Stimulated activated naive CD4-positive, alpha-beta T cell (primary cell): ENCODE results near the gene CARNS1.

Experiments
- DNase-seq, 6 experiments: peaks; one replicate each; lab custom pipeline; 2025; lab: John Stamatoyannopoulos, UW

Gene CARNS1

DNA sequence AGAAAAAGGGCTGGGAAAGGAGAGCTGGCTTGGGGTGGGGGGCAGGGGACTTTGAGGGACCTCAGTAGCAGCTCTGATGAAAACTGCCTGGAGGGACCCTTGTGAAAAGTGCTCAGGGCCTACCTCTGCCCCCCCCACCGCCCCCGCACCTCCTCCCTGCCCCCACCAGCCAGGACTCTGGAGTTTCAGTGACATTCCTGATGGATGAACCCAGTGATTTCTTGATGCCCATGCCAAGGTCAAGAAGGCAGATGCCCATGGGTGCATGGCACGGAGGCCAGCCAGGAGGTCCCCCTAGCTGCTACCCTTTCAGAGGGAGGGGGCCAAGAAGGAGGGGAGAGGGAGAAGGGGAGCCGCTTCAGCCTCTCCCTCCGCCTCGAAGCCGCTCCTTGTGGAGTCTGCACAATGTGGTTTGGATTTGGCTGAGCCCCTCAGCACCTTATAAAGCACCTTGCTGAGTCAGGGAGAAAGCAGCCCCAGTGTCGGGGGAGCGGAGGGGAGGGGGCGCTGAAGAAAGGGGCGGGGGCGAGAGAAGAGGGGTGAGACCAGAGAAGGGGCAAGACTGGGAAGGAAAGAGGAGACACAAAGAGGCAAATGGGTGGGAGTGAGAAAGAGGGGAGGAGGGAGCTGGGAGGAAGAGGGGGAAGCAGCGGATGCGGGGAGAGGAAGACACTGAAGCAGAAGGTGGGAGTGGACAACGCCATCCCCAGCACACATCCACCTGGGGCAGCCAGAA is 40.0 kb upstream of the CARNS1 start:
- DNase-seq = no peak

GRCh38 chr11:67376063-67376820 is 39.2 kb upstream of the CARNS1 start:
- DNase-seq = no peak

DNA sequence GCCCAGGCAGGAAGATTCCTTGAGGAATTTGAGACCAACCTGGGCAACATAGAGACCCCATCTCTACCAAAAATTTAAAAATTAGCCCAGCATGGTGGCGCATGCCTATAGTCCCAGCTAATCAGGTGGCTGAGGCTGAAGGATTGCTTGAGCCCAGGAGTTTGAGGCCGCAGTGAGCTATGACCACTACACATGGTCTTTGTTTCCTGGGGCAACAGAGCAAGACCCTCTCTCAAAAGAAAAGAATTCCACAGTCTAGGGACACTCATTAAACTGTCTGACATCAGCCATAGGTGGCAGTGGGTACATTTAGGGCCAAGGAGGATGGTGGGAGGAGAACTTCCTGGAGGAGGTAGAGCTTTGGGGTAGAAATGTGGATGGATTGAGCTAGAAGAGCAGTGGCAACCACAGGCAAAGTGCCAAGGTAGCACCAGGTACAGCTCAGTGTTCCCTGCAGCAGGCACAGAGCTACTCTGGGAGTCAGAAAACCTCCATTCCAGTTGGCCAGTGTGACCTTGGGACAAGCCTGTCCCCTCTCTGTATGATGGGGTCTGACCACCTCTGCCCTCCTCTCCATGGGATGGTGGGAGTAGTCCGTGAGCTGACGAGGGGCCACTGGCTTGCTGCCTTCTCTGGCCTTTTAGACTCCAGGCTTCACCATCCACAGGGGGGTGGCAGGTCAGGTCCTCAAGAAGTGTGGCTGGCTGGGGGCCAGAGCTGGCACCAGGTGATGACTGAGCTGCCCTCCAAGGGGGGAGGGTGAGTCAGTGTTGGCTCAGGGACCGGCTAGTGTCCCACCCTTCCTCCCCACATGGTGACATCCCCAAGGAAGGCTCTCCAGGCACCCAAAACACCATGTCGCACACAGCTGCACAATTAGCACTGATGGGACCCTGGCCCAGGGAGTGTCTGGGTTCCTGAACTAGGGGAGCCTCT is 38.3 kb upstream of the CARNS1 start:
- no peak for DNase-seq

- no peak for DNase-seq
Measured at GRCh38 chr11:67378544-67378943, 36.9 kb upstream of the CARNS1 start.

GRCh38 chr11:67379061-67380058 is 36.1 kb upstream of the CARNS1 start:
- DNase-seq = no peak

- no peak for DNase-seq
Measured at GRCh38 chr11:67381244-67381972, 34.1 kb upstream of the CARNS1 start.

DNA sequence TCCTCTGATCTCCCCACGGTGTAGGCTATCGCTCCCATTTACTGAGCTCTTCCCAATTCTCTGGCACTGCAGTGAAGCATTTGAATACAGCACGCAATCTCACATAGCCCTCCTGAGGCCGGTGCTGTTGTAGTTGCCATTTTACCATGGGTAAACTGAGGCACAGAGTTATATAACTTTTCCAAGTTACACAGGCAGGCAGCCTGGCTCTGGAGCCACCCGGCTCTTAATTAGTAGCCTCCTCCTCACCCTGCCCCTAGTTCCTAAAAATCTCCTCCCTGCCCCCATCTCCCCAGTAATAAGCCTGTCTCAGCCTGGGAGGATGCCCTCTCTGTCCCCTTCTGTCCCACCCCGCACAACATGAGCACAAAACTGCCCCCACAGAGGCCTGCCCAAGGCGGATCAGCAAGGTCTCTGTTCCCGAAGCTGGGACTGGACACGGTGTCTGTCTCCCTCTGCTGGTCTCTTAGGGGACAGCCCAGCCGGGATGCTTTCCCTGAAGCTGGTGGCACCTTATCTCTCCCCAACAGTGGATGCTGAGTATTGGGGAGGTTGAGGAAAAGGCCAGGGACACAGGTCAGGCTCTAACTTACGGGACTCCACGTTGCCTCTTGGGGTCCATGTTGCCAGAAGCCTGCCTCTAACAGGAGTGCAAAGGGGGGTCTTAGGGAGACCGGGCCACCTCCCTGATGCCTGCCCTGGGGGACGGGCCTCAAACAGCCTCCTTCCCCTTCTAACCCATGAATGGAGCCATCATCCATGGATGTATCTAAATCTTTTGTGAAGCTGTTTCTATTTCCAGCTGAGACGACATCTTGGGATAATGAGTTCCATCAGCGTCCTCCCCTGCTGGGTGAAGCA is 33.0 kb upstream of the CARNS1 start:
- DNase-seq = peak; percentile 40 to 84 (median 76)

GRCh38 chr11:67384851-67385366 is 30.6 kb upstream of the CARNS1 start:
- no peak for DNase-seq

DNA sequence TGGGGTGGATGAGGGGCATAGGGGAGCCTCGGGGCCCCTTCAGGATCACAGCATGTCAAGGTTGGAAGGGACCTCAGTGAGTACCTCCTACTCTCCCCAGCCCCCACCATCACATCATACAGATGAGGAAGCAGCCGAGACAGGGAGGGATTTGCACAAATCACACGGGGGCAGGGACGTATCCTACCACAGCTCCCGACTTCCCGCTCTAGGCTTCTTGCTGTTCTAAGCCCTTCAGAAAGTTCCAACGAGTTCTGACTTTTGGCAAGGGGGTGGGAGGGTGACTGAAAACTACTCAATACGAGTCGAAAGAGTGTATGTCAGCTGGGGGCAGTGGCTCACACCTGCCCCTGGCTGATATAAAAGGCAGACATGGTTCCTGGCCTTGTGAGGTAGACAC is 28.4 kb upstream of the CARNS1 start:
- no peak for DNase-seq

DNA sequence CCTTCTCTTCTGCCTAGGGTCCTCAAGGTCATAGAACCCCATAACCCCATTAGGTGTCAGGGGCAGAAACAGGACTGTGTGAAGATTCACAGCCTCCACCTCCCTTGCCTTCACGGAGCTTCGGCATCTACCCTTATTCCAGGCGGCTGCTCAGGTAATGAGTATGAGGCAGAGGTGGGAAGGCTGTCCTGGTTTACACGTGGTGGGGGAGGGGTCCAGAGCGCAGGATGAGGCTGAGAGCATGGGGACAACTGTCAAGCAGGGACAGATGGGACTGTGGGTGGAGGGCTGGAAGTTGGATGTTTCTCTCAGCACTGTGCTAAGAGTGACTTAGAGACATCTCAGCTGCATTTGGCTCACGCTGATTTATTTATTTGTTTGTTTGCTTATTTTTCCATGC is 28.0 kb upstream of the CARNS1 start:
- no peak for DNase-seq

DNA sequence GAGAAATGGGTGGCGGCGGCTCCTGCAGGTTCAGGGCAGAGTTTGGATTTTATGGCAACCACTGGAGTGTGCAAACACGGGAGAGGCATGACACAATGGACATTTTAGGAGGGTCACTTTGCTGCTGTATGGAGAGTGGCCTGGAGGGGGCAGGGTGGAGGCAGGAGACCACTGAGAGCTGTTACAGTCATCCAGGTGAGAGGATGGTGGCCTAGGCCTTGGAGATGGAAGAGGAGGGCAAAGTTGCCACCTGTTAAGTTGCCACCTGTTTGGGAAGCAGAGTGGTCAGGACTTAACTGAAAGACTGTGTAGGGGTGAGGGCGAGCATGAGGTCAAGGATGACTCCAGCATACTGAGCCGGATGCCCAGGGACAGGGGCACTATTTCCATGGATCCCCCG is 26.0 kb upstream of the CARNS1 start:
- DNase-seq = peak; percentile 17 to 45 (median 36)

- DNase-seq = no peak
Measured at GRCh38 chr11:67390947-67391303, 24.6 kb upstream of the CARNS1 start.

DNA sequence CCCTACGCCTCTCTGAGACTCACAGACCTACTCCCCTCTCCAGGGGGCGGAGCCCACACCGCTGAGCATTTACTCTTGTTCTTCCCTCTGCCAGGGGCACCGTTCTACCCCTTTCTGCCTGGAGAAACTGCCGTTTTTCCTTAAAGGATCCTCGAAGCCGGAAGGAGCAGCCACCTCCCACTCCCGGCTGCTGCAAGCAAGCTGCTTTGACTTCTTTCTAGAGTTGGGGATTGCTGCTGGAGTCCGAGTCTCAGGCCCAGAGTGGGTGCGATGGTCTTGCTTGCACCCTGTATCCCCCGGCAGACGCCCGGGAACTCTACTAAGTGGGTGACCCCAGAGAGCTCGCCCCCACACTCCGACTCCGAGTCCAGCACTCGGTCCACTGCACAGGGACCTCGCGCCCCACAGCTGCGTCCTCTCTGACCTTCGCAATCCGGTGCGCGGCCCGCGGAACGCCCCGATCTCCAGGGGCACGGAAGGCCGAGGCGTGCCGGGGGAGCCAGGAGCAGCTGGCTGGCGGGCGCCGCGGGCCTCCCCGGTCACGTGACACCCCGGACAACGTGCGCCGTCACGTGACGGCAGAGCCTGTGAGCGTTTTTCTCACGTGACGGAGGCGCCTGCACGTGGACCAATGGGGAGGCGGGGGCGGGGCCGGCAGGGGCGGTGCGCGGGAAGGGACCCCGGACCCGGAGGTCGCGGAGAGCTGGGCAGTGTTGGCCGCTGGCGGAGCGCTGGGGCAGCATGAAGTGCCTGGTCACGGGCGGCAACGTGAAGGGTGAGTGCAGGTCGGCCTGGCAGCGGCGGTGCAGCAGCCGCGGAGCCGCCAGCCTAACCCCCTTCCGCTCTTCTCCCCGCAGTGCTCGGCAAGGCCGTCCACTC is 23.9 kb upstream of the CARNS1 start, which contains the start of gene RAD9A:
TSS of gene RAD9A (plus strand) at position 683 of the 879 bp plus-strand sequence. CDS start at position 742, 59 bp downstream.
- DNase-seq = peak; percentile 81 to 94 (median 86)

- DNase-seq = no peak
Measured at GRCh38 chr11:67392183-67392715, 23.2 kb upstream of the CARNS1 start.

GRCh38 chr11:67393437-67393836 is 22.0 kb upstream of the CARNS1 start:
- no peak for DNase-seq

GRCh38 chr11:67393990-67394389 is 21.5 kb upstream of the CARNS1 start:
- DNase-seq = no peak

DNA sequence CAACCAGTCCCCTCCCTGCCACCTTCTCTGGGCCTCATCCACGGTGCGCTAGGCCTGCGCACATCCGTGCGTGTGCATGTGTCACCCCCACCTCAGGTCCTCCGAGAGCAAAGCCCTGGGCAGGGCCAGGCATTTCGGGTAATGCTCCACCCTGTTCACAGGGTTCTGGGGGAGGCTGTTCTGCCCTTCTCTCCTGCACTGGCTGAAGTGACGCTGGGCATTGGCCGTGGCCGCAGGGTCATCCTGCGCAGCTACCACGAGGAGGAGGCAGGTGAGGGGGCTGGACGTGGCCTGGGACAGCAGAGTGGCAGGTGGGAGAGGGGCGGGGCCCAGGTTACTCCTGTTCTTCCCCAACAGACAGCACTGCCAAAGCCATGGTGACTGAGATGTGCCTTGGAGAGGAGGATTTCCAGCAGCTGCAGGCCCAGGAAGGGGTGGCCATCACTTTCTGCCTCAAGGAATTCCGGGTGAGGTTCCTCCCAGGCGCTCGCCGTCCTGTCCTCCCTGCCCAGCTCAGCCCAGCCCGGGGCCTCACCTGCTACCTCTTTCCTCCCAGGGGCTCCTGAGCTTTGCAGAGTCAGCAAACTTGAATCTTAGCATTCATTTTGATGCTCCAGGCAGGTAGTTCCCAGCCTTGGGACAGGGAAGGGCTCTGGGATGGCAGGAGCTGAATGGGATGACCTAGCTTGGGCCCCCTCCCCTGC is 19.8 kb upstream of the CARNS1 start:
- no peak for DNase-seq
